ENCODE measurements around the gene ATAD1.

ATAD1 gene

DNA sequence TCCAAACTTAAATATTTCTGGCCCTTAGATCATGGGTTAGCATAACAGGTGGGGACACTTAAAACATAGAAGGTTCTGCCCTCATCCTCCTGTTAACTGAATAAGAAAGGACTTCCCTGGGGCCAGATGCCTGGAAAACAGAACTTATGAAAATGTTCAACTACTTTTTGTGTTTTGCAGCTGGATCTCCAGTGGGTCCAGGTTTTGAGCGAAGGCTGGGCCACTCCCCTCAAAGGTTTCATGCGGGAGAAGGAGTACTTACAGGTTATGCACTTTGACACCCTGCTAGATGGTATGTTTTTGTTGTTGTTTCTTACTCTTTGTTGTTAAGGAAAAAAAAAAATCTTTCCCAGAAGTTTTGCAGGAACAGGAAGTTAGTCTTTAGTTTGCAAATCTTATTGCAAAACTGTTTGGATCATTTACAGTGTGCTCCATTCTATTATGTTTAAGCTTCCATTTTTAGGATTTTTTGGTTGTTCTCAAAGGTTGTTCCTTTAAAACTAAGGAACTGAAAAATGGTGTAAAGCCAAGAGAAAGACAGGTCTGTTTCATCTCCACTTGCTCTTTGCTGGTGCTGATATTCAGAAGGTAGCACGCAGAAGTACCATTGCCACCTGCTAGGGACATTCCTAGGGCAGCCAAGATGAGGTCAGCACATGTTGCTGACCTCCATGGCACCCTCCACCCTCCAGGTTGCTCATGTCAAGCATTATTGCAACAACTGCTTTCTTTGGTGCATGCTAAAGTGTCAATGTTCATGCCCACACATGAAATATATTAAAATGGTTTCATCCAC, 102.3 kb downstream of the ATAD1 start:
- Histone ChIP-seq H3K36me3 (ENCODE audit: insufficient read depth) (no peaks in the 10 kb centered on the region), H3K79me2 (ENCODE audit: insufficient read depth, low read depth) (no peaks in the 10 kb centered on the region), H3K27ac (no peak overlapping the region), H3K4me3 (IDR thresholded peaks at IDR 0.05; ENCODE audit: insufficient read depth, low read depth, low read length) (no peak overlapping the region), H3K4me2 (no peak overlapping the region), H2AFZ (ENCODE audit: low read depth) (no peak overlapping the region), H3K4me1 (ENCODE audit: low read depth, poor library complexity, severe bottlenecking) (no peaks in the 10 kb centered on the region), H4K20me1 (ENCODE audit: insufficient read depth) (no peaks in the 10 kb centered on the region), H3K9ac (no peak overlapping the region), H3K27me3 (ENCODE audit: insufficient read depth, low read depth) (no peaks in the 10 kb centered on the region)
- TF ChIP-seq, protein P1, sequence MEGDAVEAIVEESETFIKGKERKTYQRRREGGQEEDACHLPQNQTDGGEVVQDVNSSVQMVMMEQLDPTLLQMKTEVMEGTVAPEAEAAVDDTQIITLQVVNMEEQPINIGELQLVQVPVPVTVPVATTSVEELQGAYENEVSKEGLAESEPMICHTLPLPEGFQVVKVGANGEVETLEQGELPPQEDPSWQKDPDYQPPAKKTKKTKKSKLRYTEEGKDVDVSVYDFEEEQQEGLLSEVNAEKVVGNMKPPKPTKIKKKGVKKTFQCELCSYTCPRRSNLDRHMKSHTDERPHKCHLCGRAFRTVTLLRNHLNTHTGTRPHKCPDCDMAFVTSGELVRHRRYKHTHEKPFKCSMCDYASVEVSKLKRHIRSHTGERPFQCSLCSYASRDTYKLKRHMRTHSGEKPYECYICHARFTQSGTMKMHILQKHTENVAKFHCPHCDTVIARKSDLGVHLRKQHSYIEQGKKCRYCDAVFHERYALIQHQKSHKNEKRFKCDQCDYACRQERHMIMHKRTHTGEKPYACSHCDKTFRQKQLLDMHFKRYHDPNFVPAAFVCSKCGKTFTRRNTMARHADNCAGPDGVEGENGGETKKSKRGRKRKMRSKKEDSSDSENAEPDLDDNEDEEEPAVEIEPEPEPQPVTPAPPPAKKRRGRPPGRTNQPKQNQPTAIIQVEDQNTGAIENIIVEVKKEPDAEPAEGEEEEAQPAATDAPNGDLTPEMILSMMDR (conservative IDR thresholded peaks at IDR 0.05; ENCODE audit: low read depth, low read length), result no peak

DNA sequence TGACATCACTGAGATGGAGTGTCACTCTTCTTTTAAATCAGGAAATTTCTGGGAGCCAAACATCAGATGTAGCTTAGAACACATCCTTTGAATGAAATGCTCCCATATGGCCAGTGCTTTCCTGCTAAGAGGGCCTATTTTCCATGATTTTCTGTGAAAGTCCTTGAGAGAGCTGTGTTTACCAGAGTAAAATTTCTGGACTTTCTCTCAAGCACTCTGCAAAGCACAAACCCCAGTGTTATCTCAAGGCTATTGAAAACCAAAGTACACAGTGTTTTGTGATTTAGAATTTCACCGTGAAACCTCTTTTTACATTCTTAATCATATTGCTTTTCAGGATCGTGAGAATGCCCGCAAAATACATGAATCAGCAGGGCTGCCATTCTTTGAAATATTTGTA, 104.3 kb downstream of the ATAD1 start:
- H3K4me1 ChIP-seq (ENCODE audit: low read depth, poor library complexity, severe bottlenecking), result no peaks in the 10 kb centered on the region
- H4K20me1 ChIP-seq (ENCODE audit: insufficient read depth), result no peaks in the 10 kb centered on the region
- H3K27me3 ChIP-seq (ENCODE audit: insufficient read depth, low read depth), result no peaks in the 10 kb centered on the region
- no peak overlapping the region for H3K27ac ChIP-seq
- H3K79me2 ChIP-seq (ENCODE audit: insufficient read depth, low read depth), result no peaks in the 10 kb centered on the region
- H3K9ac ChIP-seq, result no peak overlapping the region
- no peak overlapping the region for H3K4me3 ChIP-seq (IDR thresholded peaks at IDR 0.05; ENCODE audit: insufficient read depth, low read depth, low read length)
- H2AFZ ChIP-seq (ENCODE audit: low read depth), result no peak overlapping the region
- no peaks in the 10 kb centered on the region for H3K36me3 ChIP-seq (ENCODE audit: insufficient read depth)
- no peak overlapping the region for H3K4me2 ChIP-seq
- TF ChIP-seq, protein P1 (conservative IDR thresholded peaks at IDR 0.05; ENCODE audit: low read depth, low read length), result no peak

- no peaks in the 10 kb centered on the region for H3K79me2 ChIP-seq (ENCODE audit: insufficient read depth, low read depth)
- no peaks in the 10 kb centered on the region for H3K27me3 ChIP-seq (ENCODE audit: insufficient read depth, low read depth)
- no peaks in the 10 kb centered on the region for H3K4me1 ChIP-seq (ENCODE audit: low read depth, poor library complexity, severe bottlenecking)
- no peak overlapping the region for H3K27ac ChIP-seq
- H3K4me2 ChIP-seq, result no peak overlapping the region
- TF ChIP-seq, protein P1 (conservative IDR thresholded peaks at IDR 0.05; ENCODE audit: low read depth, low read length), result no peak
- H3K4me3 ChIP-seq (IDR thresholded peaks at IDR 0.05; ENCODE audit: insufficient read depth, low read depth, low read length), result no peak overlapping the region
- H2AFZ ChIP-seq (ENCODE audit: low read depth), result no peak overlapping the region
- H3K9ac ChIP-seq, result no peak overlapping the region
- H3K36me3 ChIP-seq (ENCODE audit: insufficient read depth), result no peaks in the 10 kb centered on the region
- no peaks in the 10 kb centered on the region for H4K20me1 ChIP-seq (ENCODE audit: insufficient read depth)
Observed at GRCh38 chr10:87712913-87713616, 105.0 kb downstream of the ATAD1 start.

DNA sequence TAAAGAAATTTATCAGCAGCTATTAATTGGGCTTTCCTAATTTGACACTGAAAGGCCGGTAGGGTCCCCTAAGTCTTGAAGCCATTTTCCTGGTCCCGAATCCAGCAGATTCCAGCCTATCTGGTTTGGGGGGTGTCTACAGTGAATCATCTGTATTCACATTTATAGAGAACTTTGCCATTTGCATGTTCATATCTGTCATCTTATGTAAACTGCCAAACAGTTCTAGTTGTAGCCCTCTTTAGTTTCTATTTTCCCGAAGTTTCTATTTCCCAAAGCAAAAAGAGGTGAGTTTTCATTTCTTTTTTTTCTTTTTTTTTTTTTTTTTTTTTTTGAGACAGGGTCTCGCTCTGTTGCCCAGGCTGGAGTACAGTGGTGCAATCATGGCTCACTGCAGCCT, 110.8 kb downstream of the ATAD1 start:
- H3K4me3 ChIP-seq (IDR thresholded peaks at IDR 0.05; ENCODE audit: insufficient read depth, low read depth, low read length), result no peak overlapping the region
- no peaks in the 10 kb centered on the region for H3K4me1 ChIP-seq (ENCODE audit: low read depth, poor library complexity, severe bottlenecking)
- H2AFZ ChIP-seq (ENCODE audit: low read depth), result no peak overlapping the region
- TF ChIP-seq, protein P1 (conservative IDR thresholded peaks at IDR 0.05; ENCODE audit: low read depth, low read length), result no peak
- no peak overlapping the region for H3K4me2 ChIP-seq
- H3K36me3 ChIP-seq (ENCODE audit: insufficient read depth), result no peaks in the 10 kb centered on the region
- no peaks in the 10 kb centered on the region for H3K27me3 ChIP-seq (ENCODE audit: insufficient read depth, low read depth)
- H4K20me1 ChIP-seq (ENCODE audit: insufficient read depth), result no peaks in the 10 kb centered on the region
- H3K79me2 ChIP-seq (ENCODE audit: insufficient read depth, low read depth), result no peaks in the 10 kb centered on the region
- no peak overlapping the region for H3K9ac ChIP-seq
- H3K27ac ChIP-seq, result no peak overlapping the region
